Measurements from ENCODE around the gene DNM1L.

Gene DNM1L

GRCh38 chr12:32756476-32757066 is 77.5 kb downstream of the DNM1L start:
- no peak for DNase-seq (ENCODE audit: low spot score)

- no peak for DNase-seq (ENCODE audit: low spot score)
These were observed 78.1 kb downstream of the DNM1L start for GRCh38 chr12:32757157-32757556.

- no peak for DNase-seq (ENCODE audit: low spot score)
These were observed 82.6 kb downstream of the DNM1L start for GRCh38 chr12:32761716-32762115.

GRCh38 chr12:32765906-32766305 is 86.8 kb downstream of the DNM1L start:
- no peak for DNase-seq (ENCODE audit: low spot score)

- no peak for DNase-seq (ENCODE audit: low spot score)
These were observed 89.4 kb downstream of the DNM1L start for GRCh38 chr12:32768518-32768917.

- no peak for DNase-seq (ENCODE audit: low spot score)
These were observed 91.0 kb downstream of the DNM1L start for GRCh38 chr12:32770141-32770540.

- DNase-seq (ENCODE audit: low spot score) = no peak
These were observed 94.6 kb downstream of the DNM1L start for GRCh38 chr12:32773691-32774090.

GRCh38 chr12:32776258-32776657 is 97.2 kb downstream of the DNM1L start:
- no peak for DNase-seq (ENCODE audit: low spot score)

- DNase-seq (ENCODE audit: low spot score) = no peak
These were observed 98.1 kb downstream of the DNM1L start for GRCh38 chr12:32777159-32777558.

- no peak for DNase-seq (ENCODE audit: low spot score)
These were observed 98.6 kb downstream of the DNM1L start for GRCh38 chr12:32777691-32778175.

GRCh38 chr12:32780071-32780470 is 101.0 kb downstream of the DNM1L start:
- DNase-seq (ENCODE audit: low spot score) = no peak

- no peak for DNase-seq (ENCODE audit: low spot score)
These were observed 103.9 kb downstream of the DNM1L start for GRCh38 chr12:32783029-32783428.

GRCh38 chr12:32785557-32785956 is 106.5 kb downstream of the DNM1L start:
- no peak for DNase-seq (ENCODE audit: low spot score)

GRCh38 chr12:32788405-32788804 is 109.3 kb downstream of the DNM1L start:
- no peak for DNase-seq (ENCODE audit: low spot score)

GRCh38 chr12:32789446-32789845 is 110.3 kb downstream of the DNM1L start:
- DNase-seq (ENCODE audit: low spot score) = no peak

- no peak for DNase-seq (ENCODE audit: low spot score)
These were observed 110.8 kb downstream of the DNM1L start for GRCh38 chr12:32789916-32790315.

- DNase-seq (ENCODE audit: low spot score) = no peak
These were observed 115.2 kb downstream of the DNM1L start for GRCh38 chr12:32794281-32794680.
